22Rv1 (cell line): ENCODE measurements around the gene ADCY7.

Experiments used
- ZFX ChIP-seq: fragments of 450-650 bp; IDR thresholded peaks from 2 replicates; pipeline ENCODE4 v1.6.1; 2017; ENCODE audit warnings: antibody characterized with exemption, borderline replicate concordance
- TF ChIP-seq, protein P1 (sequence below): fragments of 450-650 bp; IDR thresholded peaks from 2 replicates; pipeline ENCODE4 v1.5.1; 2017; ENCODE audit warnings: mild to moderate bottlenecking

DNA sequence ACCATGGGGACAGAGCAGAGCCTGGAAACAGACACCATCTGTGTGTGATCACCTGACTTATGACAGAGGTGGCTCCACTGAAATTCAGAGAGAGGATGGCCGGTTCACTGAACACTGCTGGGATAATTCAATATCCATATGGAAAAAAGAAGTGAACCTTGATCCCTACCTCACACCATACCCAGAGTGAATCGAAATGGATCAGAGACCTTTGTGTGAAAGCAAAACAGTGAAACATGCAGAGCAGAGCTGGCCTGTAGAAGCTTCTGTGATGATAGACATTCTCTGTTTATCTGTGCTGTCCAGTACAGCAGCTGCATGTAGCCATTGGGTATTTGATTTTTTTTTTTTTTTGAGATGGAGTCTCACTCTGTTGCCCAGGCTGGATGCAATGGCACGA, 20.3 kb downstream of the ADCY7 start:
- TF ChIP-seq, protein P1, sequence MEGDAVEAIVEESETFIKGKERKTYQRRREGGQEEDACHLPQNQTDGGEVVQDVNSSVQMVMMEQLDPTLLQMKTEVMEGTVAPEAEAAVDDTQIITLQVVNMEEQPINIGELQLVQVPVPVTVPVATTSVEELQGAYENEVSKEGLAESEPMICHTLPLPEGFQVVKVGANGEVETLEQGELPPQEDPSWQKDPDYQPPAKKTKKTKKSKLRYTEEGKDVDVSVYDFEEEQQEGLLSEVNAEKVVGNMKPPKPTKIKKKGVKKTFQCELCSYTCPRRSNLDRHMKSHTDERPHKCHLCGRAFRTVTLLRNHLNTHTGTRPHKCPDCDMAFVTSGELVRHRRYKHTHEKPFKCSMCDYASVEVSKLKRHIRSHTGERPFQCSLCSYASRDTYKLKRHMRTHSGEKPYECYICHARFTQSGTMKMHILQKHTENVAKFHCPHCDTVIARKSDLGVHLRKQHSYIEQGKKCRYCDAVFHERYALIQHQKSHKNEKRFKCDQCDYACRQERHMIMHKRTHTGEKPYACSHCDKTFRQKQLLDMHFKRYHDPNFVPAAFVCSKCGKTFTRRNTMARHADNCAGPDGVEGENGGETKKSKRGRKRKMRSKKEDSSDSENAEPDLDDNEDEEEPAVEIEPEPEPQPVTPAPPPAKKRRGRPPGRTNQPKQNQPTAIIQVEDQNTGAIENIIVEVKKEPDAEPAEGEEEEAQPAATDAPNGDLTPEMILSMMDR: no peak
- TF ChIP-seq ZFX: no peak
